Mammary epithelial cell (primary cell): ENCODE measurements around the gene TEAD3.

Experiments used
- EZH2 ChIP-seq: IDR thresholded peaks from 2 replicates; pipeline ENCODE4 v1.6.1; 2012; ENCODE audit warnings: low read length, inconsistent platforms, borderline replicate concordance
- TF ChIP-seq, protein P1 (sequence below), 2 donors: IDR thresholded peaks in 1 of 2; conservative IDR thresholded peaks in 1 of 2; 2 replicates each; pipeline ENCODE4 v1.5.1; 2011 to 2012; ENCODE audit warnings: inconsistent platforms in 2 of 2, low read length in 2 of 2, mild to moderate bottlenecking in 2 of 2, control low read depth in 1 of 2, low read depth in 1 of 2; ENCODE audit not compliant: insufficient read depth in 1 of 2; ENCODE audit errors: extremely low read depth in 1 of 2

- TF ChIP-seq, protein P1, sequence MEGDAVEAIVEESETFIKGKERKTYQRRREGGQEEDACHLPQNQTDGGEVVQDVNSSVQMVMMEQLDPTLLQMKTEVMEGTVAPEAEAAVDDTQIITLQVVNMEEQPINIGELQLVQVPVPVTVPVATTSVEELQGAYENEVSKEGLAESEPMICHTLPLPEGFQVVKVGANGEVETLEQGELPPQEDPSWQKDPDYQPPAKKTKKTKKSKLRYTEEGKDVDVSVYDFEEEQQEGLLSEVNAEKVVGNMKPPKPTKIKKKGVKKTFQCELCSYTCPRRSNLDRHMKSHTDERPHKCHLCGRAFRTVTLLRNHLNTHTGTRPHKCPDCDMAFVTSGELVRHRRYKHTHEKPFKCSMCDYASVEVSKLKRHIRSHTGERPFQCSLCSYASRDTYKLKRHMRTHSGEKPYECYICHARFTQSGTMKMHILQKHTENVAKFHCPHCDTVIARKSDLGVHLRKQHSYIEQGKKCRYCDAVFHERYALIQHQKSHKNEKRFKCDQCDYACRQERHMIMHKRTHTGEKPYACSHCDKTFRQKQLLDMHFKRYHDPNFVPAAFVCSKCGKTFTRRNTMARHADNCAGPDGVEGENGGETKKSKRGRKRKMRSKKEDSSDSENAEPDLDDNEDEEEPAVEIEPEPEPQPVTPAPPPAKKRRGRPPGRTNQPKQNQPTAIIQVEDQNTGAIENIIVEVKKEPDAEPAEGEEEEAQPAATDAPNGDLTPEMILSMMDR (conservative IDR thresholded peaks at IDR 0.05 in 1 of 2, IDR thresholded peaks at IDR 0.05 in 1 of 2; ENCODE audit: extremely low read depth in 1 of 2, insufficient read depth in 1 of 2, low read depth in 1 of 2, low read length in 2 of 2): no peak
- TF ChIP-seq EZH2: no peak
Measured at GRCh38 chr6:35477551-35478179, 19.2 kb downstream of the TEAD3 start.
